Neural cell (in vitro differentiated cells): ENCODE data around the gene KLHDC4. TPM values are rescaled to one million over a fixed set of nuclear protein-coding genes. Genes with fewer than 3 reads are reported as not detected.

Experiments used
- H2AFZ ChIP-seq: fragments of 200-600, 300-800 bp; sonication (generic), shearing (Covaris generic); 2 replicates; pipeline ENCODE4 v1.6.0; 2014; ENCODE audit warnings: low read depth, mild to moderate bottlenecking, antibody characterized with exemption, low read length, moderate library complexity
- H3F3A ChIP-seq: fragments of 200-600 bp; shearing (Covaris generic); 2 replicates; pipeline ENCODE4 v1.6.1; 2016; ENCODE audit warnings: mild to moderate bottlenecking, moderate library complexity, mixed read lengths, antibody characterized with exemption, low read length; ENCODE audit not compliant: insufficient read depth, poor library complexity, severe bottlenecking
- H3K27ac ChIP-seq: fragments of 200-600, 300-800 bp; sonication (generic), shearing (Covaris generic); 2 replicates; pipeline ENCODE4 v1.5.1; 2014; ENCODE audit warnings: mild to moderate bottlenecking, low read length, moderate library complexity
- H3K27me3 ChIP-seq: fragments of 300-800, 200-600 bp; sonication (generic), shearing (Covaris generic); 2 replicates; pipeline ENCODE4 v1.6.0; 2014; ENCODE audit warnings: mild to moderate bottlenecking, low read depth, low read length, moderate library complexity; ENCODE audit not compliant: insufficient read depth
- H3K36me3 ChIP-seq: fragments of 300-800, 200-600 bp; sonication (generic), shearing (Covaris generic); 2 replicates; pipeline ENCODE4 v1.5.1; 2014; ENCODE audit warnings: mild to moderate bottlenecking, antibody characterized with exemption, low read length, moderate library complexity; ENCODE audit not compliant: insufficient read depth
- H3K4me2 ChIP-seq: fragments of 300-800, 200-600 bp; sonication (generic), shearing (Covaris generic); 2 replicates; pipeline ENCODE4 v1.6.0; 2014; ENCODE audit warnings: mild to moderate bottlenecking, low read length
- H3K4me3 ChIP-seq: fragments of 300-800, 200-600 bp; sonication (generic), shearing (Covaris generic); 2 replicates; pipeline ENCODE4 v1.5.1; 2014; ENCODE audit warnings: mild to moderate bottlenecking, low read length, moderate library complexity
- H3K79me2 ChIP-seq: fragments of 200-600 bp; shearing (Covaris generic); replicated peaks from 2 replicates; pipeline ENCODE4 v1.6.0; 2014; ENCODE audit warnings: mild to moderate bottlenecking, low read length, moderate library complexity; ENCODE audit not compliant: insufficient read depth
- H3K9ac ChIP-seq: fragments of 300-800, 200-600 bp; sonication (generic), shearing (Covaris generic); 2 replicates; pipeline ENCODE4 v1.6.1; 2016; ENCODE audit warnings: mild to moderate bottlenecking, low read length, mixed read lengths
- H3K9me2 ChIP-seq: fragments of 200-600 bp; shearing (Covaris generic); 2 replicates; pipeline ENCODE4 v1.6.1; 2016; ENCODE audit warnings: mild to moderate bottlenecking, low read length, mixed read lengths; ENCODE audit not compliant: insufficient read depth
- H3K9me3 ChIP-seq: fragments of 200-600, 300-800 bp; sonication (generic), shearing (Covaris generic); 2 replicates; pipeline ENCODE4 v1.6.1; 2016; ENCODE audit warnings: mild to moderate bottlenecking, mixed run types, low read length, moderate library complexity, mixed read lengths
- H4K20me1 ChIP-seq: fragments of 200-600 bp; shearing (Covaris generic); 2 replicates; pipeline ENCODE4 v1.6.1; 2016; ENCODE audit warnings: mild to moderate bottlenecking, mixed run types; ENCODE audit not compliant: insufficient read depth
- EP300 ChIP-seq: fragments of 450-650 bp; conservative IDR thresholded peaks from 2 replicates; pipeline ENCODE4 v1.6.1; 2014; ENCODE audit warnings: antibody characterized with exemption, mild to moderate bottlenecking, moderate library complexity; ENCODE audit not compliant: poor library complexity, severe bottlenecking
- EZH2 ChIP-seq: fragments of 200-600, 300-800 bp; shearing (Covaris generic), sonication (generic); IDR thresholded peaks from 2 replicates; pipeline ENCODE4 v1.6.1; 2014; ENCODE audit warnings: antibody characterized with exemption, low read length, borderline replicate concordance, mild to moderate bottlenecking; ENCODE audit not compliant: insufficient read depth, poor library complexity, severe bottlenecking
- MXI1 ChIP-seq: fragments of 450-650 bp; conservative IDR thresholded peaks from 2 replicates; pipeline ENCODE4 v1.6.1; 2014; ENCODE audit warnings: antibody characterized with exemption, mild to moderate bottlenecking; ENCODE audit not compliant: poor library complexity, severe bottlenecking
- POLR2AphosphoS5 ChIP-seq: IDR thresholded peaks from 2 replicates; pipeline ENCODE4 v1.6.1; 2012
- RAD21 ChIP-seq: fragments of 450-650 bp; conservative IDR thresholded peaks from 2 replicates; pipeline ENCODE4 v1.6.1; 2014; ENCODE audit warnings: antibody characterized with exemption, mild to moderate bottlenecking, moderate library complexity
- SMC3 ChIP-seq: fragments of 450-650 bp; conservative IDR thresholded peaks from 2 replicates; pipeline ENCODE4 v1.6.1; 2014; ENCODE audit warnings: antibody characterized with exemption, mild to moderate bottlenecking, moderate library complexity; ENCODE audit not compliant: poor library complexity
- TAF1 ChIP-seq: IDR thresholded peaks from 2 replicates; pipeline ENCODE4 v1.6.1; 2012; ENCODE audit warnings: low read depth
- polyA plus RNA-seq: library from polyadenylated mRNA; depleted of rRNA; stranded (reverse); fragments of >200 nt; gene quantifications from 2 replicates; pipeline ENCODE4 v1.2.3, GENCODE V29; 2014
- TF ChIP-seq, protein P1 (sequence below): IDR thresholded peaks from 2 replicates; pipeline ENCODE4 v1.6.1; 2012; ENCODE audit warnings: borderline replicate concordance
- TF ChIP-seq, protein P2 (sequence below): fragments of 450-650 bp; IDR thresholded peaks from 2 replicates; pipeline ENCODE4 v1.5.1; 2014; ENCODE audit warnings: antibody characterized with exemption, mild to moderate bottlenecking, moderate library complexity; ENCODE audit not compliant: poor library complexity, severe bottlenecking

Gene KLHDC4
- polyA plus RNA-seq, 1 donor from 2014 or later: 27.5 TPM

DNA sequence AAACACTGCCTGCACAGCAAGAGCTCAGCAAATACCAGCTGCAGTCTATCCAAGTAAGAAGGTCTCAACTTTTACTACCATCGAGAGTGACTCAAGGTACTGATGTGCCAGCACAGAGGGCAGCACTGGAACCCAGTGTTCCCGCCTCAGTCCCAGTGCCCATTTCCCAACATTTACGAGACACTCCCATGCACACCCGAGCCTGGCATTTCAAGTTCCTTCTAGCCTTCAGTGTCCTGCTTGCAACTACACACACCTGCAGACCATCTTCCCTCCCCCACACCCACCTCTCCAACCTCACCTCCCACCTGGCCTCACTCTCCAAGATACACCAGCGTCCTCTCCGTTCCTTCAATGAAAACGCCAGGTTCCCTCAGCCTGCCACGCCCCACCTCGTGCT, 3.2 kb downstream of the KLHDC4 start:
- Histone ChIP-seq H3K27ac (no peak overlapping the region), H3K36me3 (no peaks in the 10 kb centered on the region)
- TF ChIP-seq, protein P1, sequence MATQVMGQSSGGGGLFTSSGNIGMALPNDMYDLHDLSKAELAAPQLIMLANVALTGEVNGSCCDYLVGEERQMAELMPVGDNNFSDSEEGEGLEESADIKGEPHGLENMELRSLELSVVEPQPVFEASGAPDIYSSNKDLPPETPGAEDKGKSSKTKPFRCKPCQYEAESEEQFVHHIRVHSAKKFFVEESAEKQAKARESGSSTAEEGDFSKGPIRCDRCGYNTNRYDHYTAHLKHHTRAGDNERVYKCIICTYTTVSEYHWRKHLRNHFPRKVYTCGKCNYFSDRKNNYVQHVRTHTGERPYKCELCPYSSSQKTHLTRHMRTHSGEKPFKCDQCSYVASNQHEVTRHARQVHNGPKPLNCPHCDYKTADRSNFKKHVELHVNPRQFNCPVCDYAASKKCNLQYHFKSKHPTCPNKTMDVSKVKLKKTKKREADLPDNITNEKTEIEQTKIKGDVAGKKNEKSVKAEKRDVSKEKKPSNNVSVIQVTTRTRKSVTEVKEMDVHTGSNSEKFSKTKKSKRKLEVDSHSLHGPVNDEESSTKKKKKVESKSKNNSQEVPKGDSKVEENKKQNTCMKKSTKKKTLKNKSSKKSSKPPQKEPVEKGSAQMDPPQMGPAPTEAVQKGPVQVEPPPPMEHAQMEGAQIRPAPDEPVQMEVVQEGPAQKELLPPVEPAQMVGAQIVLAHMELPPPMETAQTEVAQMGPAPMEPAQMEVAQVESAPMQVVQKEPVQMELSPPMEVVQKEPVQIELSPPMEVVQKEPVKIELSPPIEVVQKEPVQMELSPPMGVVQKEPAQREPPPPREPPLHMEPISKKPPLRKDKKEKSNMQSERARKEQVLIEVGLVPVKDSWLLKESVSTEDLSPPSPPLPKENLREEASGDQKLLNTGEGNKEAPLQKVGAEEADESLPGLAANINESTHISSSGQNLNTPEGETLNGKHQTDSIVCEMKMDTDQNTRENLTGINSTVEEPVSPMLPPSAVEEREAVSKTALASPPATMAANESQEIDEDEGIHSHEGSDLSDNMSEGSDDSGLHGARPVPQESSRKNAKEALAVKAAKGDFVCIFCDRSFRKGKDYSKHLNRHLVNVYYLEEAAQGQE: no peak
- TF ChIP-seq RAD21 (no peak), POLR2AphosphoS5 (no peak), TAF1 (no peak), SMC3 (no peak), MXI1 (no peak), EP300 (no peak), EZH2 (no peak)
- TF ChIP-seq, protein P2, sequence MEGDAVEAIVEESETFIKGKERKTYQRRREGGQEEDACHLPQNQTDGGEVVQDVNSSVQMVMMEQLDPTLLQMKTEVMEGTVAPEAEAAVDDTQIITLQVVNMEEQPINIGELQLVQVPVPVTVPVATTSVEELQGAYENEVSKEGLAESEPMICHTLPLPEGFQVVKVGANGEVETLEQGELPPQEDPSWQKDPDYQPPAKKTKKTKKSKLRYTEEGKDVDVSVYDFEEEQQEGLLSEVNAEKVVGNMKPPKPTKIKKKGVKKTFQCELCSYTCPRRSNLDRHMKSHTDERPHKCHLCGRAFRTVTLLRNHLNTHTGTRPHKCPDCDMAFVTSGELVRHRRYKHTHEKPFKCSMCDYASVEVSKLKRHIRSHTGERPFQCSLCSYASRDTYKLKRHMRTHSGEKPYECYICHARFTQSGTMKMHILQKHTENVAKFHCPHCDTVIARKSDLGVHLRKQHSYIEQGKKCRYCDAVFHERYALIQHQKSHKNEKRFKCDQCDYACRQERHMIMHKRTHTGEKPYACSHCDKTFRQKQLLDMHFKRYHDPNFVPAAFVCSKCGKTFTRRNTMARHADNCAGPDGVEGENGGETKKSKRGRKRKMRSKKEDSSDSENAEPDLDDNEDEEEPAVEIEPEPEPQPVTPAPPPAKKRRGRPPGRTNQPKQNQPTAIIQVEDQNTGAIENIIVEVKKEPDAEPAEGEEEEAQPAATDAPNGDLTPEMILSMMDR: no peak

DNA sequence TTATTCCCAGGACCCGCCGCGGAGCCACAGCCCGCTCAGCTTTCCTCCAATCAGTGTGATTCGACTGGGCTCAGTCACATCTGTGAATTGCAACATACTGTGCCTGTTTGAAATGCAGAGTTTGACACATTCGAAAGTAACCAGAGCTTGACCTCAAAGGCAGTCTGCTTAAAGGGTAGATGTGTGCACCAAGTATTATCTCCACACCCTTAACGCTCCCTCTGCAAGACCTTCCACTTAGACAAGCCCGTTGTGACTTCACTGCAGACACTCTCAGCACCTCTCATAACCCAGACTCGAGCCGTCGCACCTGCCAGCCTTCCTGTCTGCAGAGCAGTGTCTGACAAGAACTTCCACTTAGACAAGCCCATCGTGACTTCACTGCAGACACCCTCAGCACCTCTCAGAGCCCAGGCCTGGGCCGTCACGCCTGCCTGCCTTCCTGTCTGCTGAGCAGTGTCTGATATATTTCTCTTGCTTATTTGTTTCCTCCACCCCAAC, 3.7 kb downstream of the KLHDC4 start:
- Histone ChIP-seq H3K4me3 (no peak overlapping the region), H2AFZ (no peak overlapping the region), H3K9ac (no peak overlapping the region), H3K4me2 (no peak overlapping the region), H3K9me3 (no peaks in the 10 kb centered on the region), H3K9me2 (no peaks in the 10 kb centered on the region), H3K27me3 (no peaks in the 10 kb centered on the region), H3K36me3 (no peaks in the 10 kb centered on the region), H3F3A (no peaks in the 10 kb centered on the region), H3K79me2 (peaks cover 21% of the 10 kb centered on the region), H4K20me1 (no peaks in the 10 kb centered on the region), H3K27ac (no peak overlapping the region)
- TF ChIP-seq SMC3 (no peak), MXI1 (no peak), TAF1 (no peak), POLR2AphosphoS5 (no peak), EP300 (no peak), EZH2 (no peak), RAD21 (no peak)
- TF ChIP-seq, protein P2: no peak
- TF ChIP-seq, protein P1: no peak

More for the DNA sequence above, 3.2 kb downstream of the KLHDC4 start:
- no peaks in the 10 kb centered on the region for H3K9me2 ChIP-seq
- no peak overlapping the region for H3K9ac ChIP-seq
- no peaks in the 10 kb centered on the region for H3F3A ChIP-seq
- no peaks in the 10 kb centered on the region for H4K20me1 ChIP-seq
- no peak overlapping the region for H2AFZ ChIP-seq
- no peaks in the 10 kb centered on the region for H3K27me3 ChIP-seq
- H3K79me2 ChIP-seq: peaks cover 21% of the 10 kb centered on the region
- H3K4me2 ChIP-seq: no peak overlapping the region
- no peak overlapping the region for H3K4me3 ChIP-seq
- H3K9me3 ChIP-seq: no peaks in the 10 kb centered on the region
